Neural cell (in vitro differentiated cells): ENCODE data around the gene CDC34.

Source experiments
- EP300 ChIP-seq: fragments of 450-650 bp; conservative IDR thresholded peaks from 2 replicates; pipeline ENCODE4 v1.6.1; 2014; ENCODE audit warnings: antibody characterized with exemption, mild to moderate bottlenecking, moderate library complexity; ENCODE audit not compliant: poor library complexity, severe bottlenecking
- EZH2 ChIP-seq: fragments of 200-600, 300-800 bp; shearing (Covaris generic), sonication (generic); IDR thresholded peaks from 2 replicates; pipeline ENCODE4 v1.6.1; 2014; ENCODE audit warnings: antibody characterized with exemption, low read length, borderline replicate concordance, mild to moderate bottlenecking; ENCODE audit not compliant: insufficient read depth, poor library complexity, severe bottlenecking
- POLR2AphosphoS5 ChIP-seq: IDR thresholded peaks from 2 replicates; pipeline ENCODE4 v1.6.1; 2012
- TF ChIP-seq, protein P1 (sequence below): fragments of 450-650 bp; IDR thresholded peaks from 2 replicates; pipeline ENCODE4 v1.5.1; 2014; ENCODE audit warnings: antibody characterized with exemption, mild to moderate bottlenecking, moderate library complexity; ENCODE audit not compliant: poor library complexity, severe bottlenecking

GRCh38 chr19:519449-519865, 12.1 kb upstream of the CDC34 start:
- TF ChIP-seq EP300 (no peak), EZH2 (no peak), POLR2AphosphoS5 (no peak)
- TF ChIP-seq, protein P1, sequence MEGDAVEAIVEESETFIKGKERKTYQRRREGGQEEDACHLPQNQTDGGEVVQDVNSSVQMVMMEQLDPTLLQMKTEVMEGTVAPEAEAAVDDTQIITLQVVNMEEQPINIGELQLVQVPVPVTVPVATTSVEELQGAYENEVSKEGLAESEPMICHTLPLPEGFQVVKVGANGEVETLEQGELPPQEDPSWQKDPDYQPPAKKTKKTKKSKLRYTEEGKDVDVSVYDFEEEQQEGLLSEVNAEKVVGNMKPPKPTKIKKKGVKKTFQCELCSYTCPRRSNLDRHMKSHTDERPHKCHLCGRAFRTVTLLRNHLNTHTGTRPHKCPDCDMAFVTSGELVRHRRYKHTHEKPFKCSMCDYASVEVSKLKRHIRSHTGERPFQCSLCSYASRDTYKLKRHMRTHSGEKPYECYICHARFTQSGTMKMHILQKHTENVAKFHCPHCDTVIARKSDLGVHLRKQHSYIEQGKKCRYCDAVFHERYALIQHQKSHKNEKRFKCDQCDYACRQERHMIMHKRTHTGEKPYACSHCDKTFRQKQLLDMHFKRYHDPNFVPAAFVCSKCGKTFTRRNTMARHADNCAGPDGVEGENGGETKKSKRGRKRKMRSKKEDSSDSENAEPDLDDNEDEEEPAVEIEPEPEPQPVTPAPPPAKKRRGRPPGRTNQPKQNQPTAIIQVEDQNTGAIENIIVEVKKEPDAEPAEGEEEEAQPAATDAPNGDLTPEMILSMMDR: no peak
